ENCODE results near the gene WNT2B. TPM values are rescaled to one million over a fixed set of nuclear protein-coding genes. Genes with fewer than 3 reads are reported as not detected.

The WNT2B gene
- total RNA-seq, 1 experiment from 2014 or later: 1.6 TPM

GRCh38 chr1:112507336-112507735 is 1.4 kb upstream of the WNT2B start:
- no peak for DNase-seq (ENCODE audit: low read depth, low spot score)
- ChIA-PET POLR2A (no interaction called here), CTCF (no interaction called here)
- no peak for ATAC-seq
- Histone ChIP-seq H3K27me3 (ENCODE audit: control insufficient read depth, insufficient read depth, low read length) (no peaks in the 10 kb centered on the region), H3K27ac (ENCODE audit: low read length) (no peak overlapping the region), H3K4me3 (ENCODE audit: low read depth in 2 of 2, low read length in 2 of 2) (no peak overlapping the region), H3K4me1 (ENCODE audit: control insufficient read depth, insufficient read depth, low read length) (no peaks in the 10 kb centered on the region), H3K36me3 (ENCODE audit: control insufficient read depth, insufficient read depth, low read length) (no peaks in the 10 kb centered on the region), H3K9me3 (ENCODE audit: control insufficient read depth, insufficient read depth, low read depth, low read length) (no peaks in the 10 kb centered on the region)
- intact Hi-C loops (cut with micrococcal nuclease; ENCODE audit: unreplicated experiment): loop anchor here (10.0 kb wide), 1 partner anchor 107 kb away; the partner anchor contains the start of genes CAPZA1 and ST7L
- in situ Hi-C loops (cut with HindIII; ENCODE audit: low pct_unique_long_range_greater_than_20kb, low sequenced_read_pairs): no loop called here
- TF ChIP-seq TCF7L2 (IDR thresholded peaks at IDR 0.05; ENCODE audit: low read depth, low read length) (no peak), CTCF (IDR thresholded peaks at IDR 0.05) (no peak), REST (IDR thresholded peaks at IDR 0.05; ENCODE audit: insufficient read depth in 1 of 2, low read depth in 2 of 2, low read length in 1 of 2) (no peak), POLR2AphosphoS5 (IDR thresholded peaks at IDR 0.05; ENCODE audit: low read depth, low read length) (no peak), SIN3A (IDR thresholded peaks at IDR 0.05; ENCODE audit: borderline replicate concordance, insufficient read depth, low read depth, low read length) (no peak)
- no TSS peak for BruUV-seq (replicated peaks)

- H3K27me3 ChIP-seq (ENCODE audit: control insufficient read depth, insufficient read depth, low read length): no peaks in the 10 kb centered on the region
- peak overlapping the region; percentile 50 to 65 for H3K4me3 ChIP-seq (ENCODE audit: low read depth in 2 of 2, low read length in 2 of 2)
- intact Hi-C loops (cut with micrococcal nuclease; ENCODE audit: unreplicated experiment) (loop anchor here (10.0 kb wide), 1 partner anchor 107 kb away; the partner anchor contains the start of genes CAPZA1 and ST7L), in situ Hi-C loops (cut with HindIII; ENCODE audit: low pct_unique_long_range_greater_than_20kb, low sequenced_read_pairs) (no loop called here)
- POLR2A ChIA-PET: interaction anchor here (0.6 kb wide), 1 partner anchor 37 kb away, joined by 3 read pairs; no protein-coding TSS in a partner anchor
- ATAC-seq: 0 out of 2 replicates have a peak, but pooled peaks have one; percentile 5
- CTCF ChIA-PET: no interaction called here
- H3K4me1 ChIP-seq (ENCODE audit: control insufficient read depth, insufficient read depth, low read length): no peaks in the 10 kb centered on the region
- DNase-seq (ENCODE audit: low read depth, low spot score): no peak
- H3K9me3 ChIP-seq (ENCODE audit: control insufficient read depth, insufficient read depth, low read depth, low read length): no peaks in the 10 kb centered on the region
- no TSS peak for BruUV-seq (replicated peaks)
- TF ChIP-seq POLR2AphosphoS5 (IDR thresholded peaks at IDR 0.05; ENCODE audit: low read depth, low read length) (no peak), SIN3A (IDR thresholded peaks at IDR 0.05; ENCODE audit: borderline replicate concordance, insufficient read depth, low read depth, low read length) (no peak), TCF7L2 (IDR thresholded peaks at IDR 0.05; ENCODE audit: low read depth, low read length) (no peak), REST (IDR thresholded peaks at IDR 0.05; ENCODE audit: insufficient read depth in 1 of 2, low read depth in 2 of 2, low read length in 1 of 2) (no peak), CTCF (IDR thresholded peaks at IDR 0.05) (no peak)
- no peaks in the 10 kb centered on the region for H3K36me3 ChIP-seq (ENCODE audit: control insufficient read depth, insufficient read depth, low read length)
- H3K27ac ChIP-seq (ENCODE audit: low read length): no peak overlapping the region
These were observed 866 bp upstream of the WNT2B start for GRCh38 chr1:112507921-112508277.

All from Panc1 (cell line).